Activated CD4-positive, alpha-beta memory T cell treated with anti-CD3 and anti-CD28 coated beads, Interleukin-2, amount 10 ng/mL, durations not matched to agents 7 days and 5 days (primary cell): ENCODE results near the gene RTCB. TPM values are rescaled to one million over a fixed set of nuclear protein-coding genes. Genes with fewer than 3 reads are reported as not detected.
A peak's percentile ranks its signal among the peaks of the same experiment; 100 is the strongest.

Experiments
- CTCF ChIA-PET: fragments of 350-600 bp; sonication (Branson Sonifier 250); formaldehyde crosslinking; loops from one replicate; lab custom pipeline; 2021; ENCODE audit warnings: antibody characterized with exemption, inconsistent platforms; lab: Charles Lee
- POLR2A ChIA-PET: fragments of 350-600 bp; sonication (Branson Sonifier 250); formaldehyde crosslinking; loops from one replicate; lab custom pipeline; 2021; ENCODE audit warnings: antibody characterized with exemption; lab: Charles Lee
- DNase-seq: peaks from one replicate; pipeline ENCODE4 v3.0.0-alpha.2; 2020
- H3K27ac Mint-ChIP-seq: one replicate; pipeline ENCODE4 v1.8.0; 2021; ENCODE audit warnings: mild to moderate bottlenecking, mixed read lengths
- H3K27me3 Mint-ChIP-seq: one replicate; pipeline ENCODE4 v1.8.0; 2021; ENCODE audit warnings: mixed read lengths
- H3K36me3 Mint-ChIP-seq: one replicate; pipeline ENCODE4 v1.8.0; 2021; ENCODE audit warnings: low read depth, mixed read lengths
- H3K4me1 Mint-ChIP-seq: one replicate; pipeline ENCODE4 v1.8.0; 2021; ENCODE audit warnings: mixed read lengths
- H3K4me3 Mint-ChIP-seq: one replicate; pipeline ENCODE4 v1.8.0; 2021; ENCODE audit warnings: mild to moderate bottlenecking, mixed read lengths
- H3K9me3 Mint-ChIP-seq: one replicate; pipeline ENCODE4 v1.8.0; 2021; ENCODE audit warnings: mixed read lengths
- total RNA-seq, 2 experiments: library from RNA; stranded (reverse); gene quantifications; one replicate each; pipeline ENCODE4 v1.2.3, GENCODE V29; 2021

Gene RTCB
- total RNA-seq, 2 experiments from 2014 or later: 58.3 to 61.6 TPM

DNA sequence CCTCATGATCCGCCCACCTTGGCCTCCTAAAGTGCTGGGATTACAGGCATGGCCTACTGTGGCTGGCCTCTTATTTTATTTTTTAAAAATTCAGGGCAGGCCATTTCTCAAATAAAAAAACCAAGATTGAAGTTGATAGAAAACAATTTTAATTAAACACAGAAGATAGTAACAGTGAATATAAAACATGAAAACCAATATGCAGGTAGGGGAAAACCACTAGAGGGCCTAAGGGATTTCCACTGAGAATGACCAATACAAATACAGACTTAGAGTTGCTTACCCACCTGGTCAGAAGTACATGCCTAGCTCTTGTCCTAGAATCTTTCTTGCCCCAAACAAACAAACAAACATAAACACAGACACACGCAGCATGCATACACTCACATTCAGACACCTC, 1.7 kb upstream of the RTCB start:
- H3K9me3 Mint-ChIP-seq: no peaks in the 10 kb centered on the region
- H3K27me3 Mint-ChIP-seq: peaks cover 11% of the 10 kb centered on the region
- H3K4me1 Mint-ChIP-seq: peaks cover 37% of the 10 kb centered on the region
- POLR2A ChIA-PET: interaction anchor here (1.5 to 3.8 kb wide), 2 partner anchors 36 to 61 kb away, joined by 3 to 54 read pairs; partner anchors contain the start of gene FBXO7
- CTCF ChIA-PET: interaction anchor here (3.1 kb wide), 1 partner anchor 61 kb away, joined by 38 read pairs; the partner anchor contains the start of gene FBXO7
- peaks cover 15% of the 10 kb centered on the region for H3K36me3 Mint-ChIP-seq
- H3K27ac Mint-ChIP-seq: no peak overlapping the region
- no peak overlapping the region for H3K4me3 Mint-ChIP-seq
- DNase-seq: no peak

DNA sequence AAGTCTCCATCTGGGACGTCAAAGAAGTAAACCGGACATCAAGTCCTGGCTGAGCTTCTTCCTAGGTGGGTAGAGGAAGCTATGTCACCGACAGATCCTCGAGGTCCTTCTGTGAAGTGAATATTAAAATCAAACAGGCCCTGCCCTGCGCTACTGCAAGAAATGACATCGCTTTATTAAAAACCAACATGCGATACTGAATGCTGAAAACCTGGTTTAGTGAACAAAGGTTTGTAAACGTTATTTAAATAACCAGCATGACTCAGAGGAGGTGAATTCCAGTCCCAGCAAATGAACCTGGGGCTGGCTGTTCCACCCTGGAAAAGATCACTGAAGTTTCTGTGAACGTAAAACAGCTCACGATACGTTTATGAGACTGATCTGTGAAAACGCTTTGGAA, 645 bp downstream of the RTCB start:
- Mint-ChIP-seq H3K4me1 (peaks cover 56% of the 10 kb centered on the region), H3K9me3 (no peaks in the 10 kb centered on the region), H3K4me3 (peak overlapping the region; percentile 96), H3K27ac (peak overlapping the region; percentile 87), H3K27me3 (peaks cover 3% of the 10 kb centered on the region), H3K36me3 (peaks cover 36% of the 10 kb centered on the region)
- ChIA-PET CTCF (interaction anchor here (0.9 to 3.1 kb wide), 10 partner anchors 10 to 269 kb away, joined by 3 to 38 read pairs (median 6); partner anchors contain the start of gene FBXO7), POLR2A (interaction anchor here (0.6 to 3.8 kb wide), 7 partner anchors 9 to 1204 kb away, joined by 3 to 54 read pairs (median 4); partner anchors contain the start of gene FBXO7)
- no peak for DNase-seq

DNA sequence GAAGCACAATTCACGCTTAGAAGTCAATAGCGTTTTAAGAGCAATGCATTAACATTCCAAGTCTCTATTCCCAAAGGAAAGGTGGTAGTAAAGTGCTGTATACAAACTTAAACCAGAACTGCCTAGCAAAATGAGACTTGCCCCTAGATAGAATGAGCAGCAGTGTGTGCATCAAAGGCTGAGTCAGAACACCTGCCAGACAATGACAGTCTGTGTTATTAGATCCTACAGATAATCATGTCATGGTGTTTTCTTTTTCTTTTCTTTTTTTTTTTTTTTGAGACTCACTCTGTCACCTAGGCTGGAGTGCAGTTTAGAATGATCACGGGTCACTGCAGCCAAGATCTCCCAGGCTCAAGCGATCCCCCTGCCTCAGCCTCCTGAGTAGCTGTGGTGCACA, 1.6 kb downstream of the RTCB start:
- peaks cover 56% of the 10 kb centered on the region for H3K4me1 Mint-ChIP-seq
- no peaks in the 10 kb centered on the region for H3K27me3 Mint-ChIP-seq
- H3K36me3 Mint-ChIP-seq: peaks cover 45% of the 10 kb centered on the region
- ChIA-PET CTCF (interaction anchor here (0.7 to 3.1 kb wide), 6 partner anchors 18 to 1120 kb away, joined by 3 to 38 read pairs (median 5); partner anchors contain the start of gene FBXO7), POLR2A (interaction anchor here (1.2 to 3.8 kb wide), 2 partner anchors 8 to 65 kb away, joined by 5 to 54 read pairs; partner anchors contain the start of gene FBXO7)
- H3K9me3 Mint-ChIP-seq: no peaks in the 10 kb centered on the region
- DNase-seq: no peak
- H3K4me3 Mint-ChIP-seq: peak overlapping the region; percentile 96
- H3K27ac Mint-ChIP-seq: no peak overlapping the region

GRCh38 chr22:32409977-32410376, 2.1 kb downstream of the RTCB start:
- POLR2A ChIA-PET: interaction anchor here (1.2 to 3.8 kb wide), 3 partner anchors 9 to 65 kb away, joined by 5 to 54 read pairs (median 9); partner anchors contain the start of gene FBXO7

GRCh38 chr22:32407936-32408335, 4.1 kb downstream of the RTCB start:
- H3K9me3 Mint-ChIP-seq: no peaks in the 10 kb centered on the region
- peak overlapping the region; percentile 78 for H3K27ac Mint-ChIP-seq
- no peak for DNase-seq
- CTCF ChIA-PET: no interaction called here
- no peak overlapping the region for H3K4me3 Mint-ChIP-seq
- POLR2A ChIA-PET: interaction anchor here (1.0 to 2.4 kb wide), 2 partner anchors 9 to 67 kb away, joined by 6 to 9 read pairs; partner anchors contain the start of gene FBXO7
- peaks cover 56% of the 10 kb centered on the region for H3K36me3 Mint-ChIP-seq
- H3K27me3 Mint-ChIP-seq: no peaks in the 10 kb centered on the region
- peaks cover 52% of the 10 kb centered on the region for H3K4me1 Mint-ChIP-seq

More at GRCh38 chr22:32409977-32410376, 2.1 kb downstream of the RTCB start:
- H3K36me3 Mint-ChIP-seq: peaks cover 48% of the 10 kb centered on the region
- H3K9me3 Mint-ChIP-seq: no peaks in the 10 kb centered on the region
- H3K27me3 Mint-ChIP-seq: no peaks in the 10 kb centered on the region
- H3K4me3 Mint-ChIP-seq: peak overlapping the region; percentile 96
- H3K4me1 Mint-ChIP-seq: peaks cover 56% of the 10 kb centered on the region
- no peak for DNase-seq
- CTCF ChIA-PET: interaction anchor here (1.3 to 1.5 kb wide), 2 partner anchors 17 to 64 kb away, joined by 3 to 7 read pairs; partner anchors contain the start of gene FBXO7
- no peak overlapping the region for H3K27ac Mint-ChIP-seq

GRCh38 chr22:32407312-32407711, 4.7 kb downstream of the RTCB start:
- no peak for DNase-seq
- Mint-ChIP-seq H3K36me3 (peaks cover 56% of the 10 kb centered on the region), H3K9me3 (no peaks in the 10 kb centered on the region), H3K27me3 (no peaks in the 10 kb centered on the region), H3K27ac (peak overlapping the region; percentile 78), H3K4me3 (no peak overlapping the region), H3K4me1 (peaks cover 46% of the 10 kb centered on the region)
- CTCF ChIA-PET: no interaction called here
- POLR2A ChIA-PET: no interaction called here

- no peak overlapping the region for H3K4me3 Mint-ChIP-seq
- CTCF ChIA-PET: no interaction called here
- POLR2A ChIA-PET: interaction anchor here (1.8 kb wide), 1 partner anchor 71 kb away, joined by 4 read pairs; the partner anchor contains the start of gene FBXO7
- H3K36me3 Mint-ChIP-seq: peaks cover 66% of the 10 kb centered on the region
- DNase-seq: no peak
- H3K9me3 Mint-ChIP-seq: no peaks in the 10 kb centered on the region
- no peaks in the 10 kb centered on the region for H3K27me3 Mint-ChIP-seq
- no peak overlapping the region for H3K27ac Mint-ChIP-seq
- peaks cover 22% of the 10 kb centered on the region for H3K4me1 Mint-ChIP-seq
Measured at GRCh38 chr22:32404021-32404420, 8.0 kb downstream of the RTCB start.

DNA sequence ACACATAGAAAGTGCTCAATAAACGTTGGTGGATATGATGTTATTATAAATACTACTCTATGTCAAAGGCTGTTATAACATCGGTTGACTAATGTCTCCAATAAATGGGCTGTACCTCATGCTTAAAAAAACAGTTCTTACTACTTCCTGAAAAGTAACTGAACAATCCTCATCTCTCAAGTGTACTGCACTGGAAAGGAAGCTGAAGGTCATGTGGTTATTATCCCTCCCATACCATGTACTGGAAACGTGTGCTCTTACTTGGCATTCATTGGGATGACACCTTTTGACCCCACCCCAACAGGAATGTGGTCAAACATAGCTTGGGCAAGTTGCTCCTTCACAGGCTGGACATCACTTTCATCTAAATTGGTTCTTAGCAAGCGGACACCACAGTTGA, 10.6 kb downstream of the RTCB start:
- DNase-seq: no peak
- POLR2A ChIA-PET: interaction anchor here (2.4 kb wide), 1 partner anchor 11 kb away, joined by 9 read pairs; the partner anchor contains the start of gene RTCB
- H3K36me3 Mint-ChIP-seq: peaks cover 59% of the 10 kb centered on the region

DNA sequence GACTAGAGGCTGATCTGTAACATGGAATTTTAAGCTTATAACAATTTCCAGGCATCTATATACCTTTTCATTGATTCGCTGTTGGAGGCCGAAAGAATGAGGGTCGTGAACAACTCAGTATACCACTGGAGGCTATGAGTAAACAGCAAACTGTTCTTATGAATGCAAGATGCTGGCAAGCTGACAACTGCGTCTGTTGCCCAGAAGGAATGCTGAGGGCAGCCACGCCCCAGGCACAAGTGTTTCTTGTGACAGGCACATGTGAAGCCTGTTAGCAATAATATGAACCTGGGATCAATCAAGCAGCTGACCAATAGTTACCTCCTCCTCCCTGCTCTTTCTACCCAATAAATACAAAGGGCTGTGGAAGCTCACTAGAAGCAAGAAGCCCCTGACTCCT, 15.3 kb downstream of the RTCB start:
- H3K36me3 Mint-ChIP-seq: peaks cover 74% of the 10 kb centered on the region
- ChIA-PET CTCF (no interaction called here), POLR2A (no interaction called here)
- H3K27ac Mint-ChIP-seq: no peak overlapping the region
- no peak for DNase-seq
- peaks cover 24% of the 10 kb centered on the region for H3K4me1 Mint-ChIP-seq
- no peak overlapping the region for H3K4me3 Mint-ChIP-seq
- no peaks in the 10 kb centered on the region for H3K27me3 Mint-ChIP-seq
- H3K9me3 Mint-ChIP-seq: no peaks in the 10 kb centered on the region

More for the DNA sequence above, 10.6 kb downstream of the RTCB start:
- H3K4me1 Mint-ChIP-seq: peaks cover 8% of the 10 kb centered on the region
- H3K27ac Mint-ChIP-seq: no peak overlapping the region
- no peaks in the 10 kb centered on the region for H3K9me3 Mint-ChIP-seq
- no peaks in the 10 kb centered on the region for H3K27me3 Mint-ChIP-seq
- CTCF ChIA-PET: interaction anchor here (0.6 to 2.1 kb wide), 3 partner anchors 10 to 507 kb away, joined by 3 to 8 read pairs (median 4); partner anchors contain the start of gene RTCB
- no peak overlapping the region for H3K4me3 Mint-ChIP-seq

GRCh38 chr22:32396255-32396654, 15.8 kb downstream of the RTCB start:
- peaks cover 70% of the 10 kb centered on the region for H3K36me3 Mint-ChIP-seq
- CTCF ChIA-PET: interaction anchor here (0.6 kb wide), 1 partner anchor 265 kb away, joined by 3 read pairs; no protein-coding TSS in a partner anchor

GRCh38 chr22:32395107-32395506, 16.9 kb downstream of the RTCB start:
- Mint-ChIP-seq H3K27ac (peak overlapping the region; percentile 69), H3K4me1 (peaks cover 24% of the 10 kb centered on the region), H3K4me3 (no peak overlapping the region), H3K27me3 (no peaks in the 10 kb centered on the region), H3K9me3 (no peaks in the 10 kb centered on the region), H3K36me3 (peaks cover 68% of the 10 kb centered on the region)
- no peak for DNase-seq
- POLR2A ChIA-PET: interaction anchor here (1.1 kb wide), 1 partner anchor 16 kb away, joined by 3 read pairs; no protein-coding TSS in a partner anchor
- CTCF ChIA-PET: no interaction called here

More at GRCh38 chr22:32396255-32396654, 15.8 kb downstream of the RTCB start:
- POLR2A ChIA-PET: no interaction called here
- H3K27me3 Mint-ChIP-seq: no peaks in the 10 kb centered on the region
- no peak for DNase-seq
- peaks cover 24% of the 10 kb centered on the region for H3K4me1 Mint-ChIP-seq
- H3K27ac Mint-ChIP-seq: no peak overlapping the region
- H3K4me3 Mint-ChIP-seq: no peak overlapping the region
- H3K9me3 Mint-ChIP-seq: no peaks in the 10 kb centered on the region

DNA sequence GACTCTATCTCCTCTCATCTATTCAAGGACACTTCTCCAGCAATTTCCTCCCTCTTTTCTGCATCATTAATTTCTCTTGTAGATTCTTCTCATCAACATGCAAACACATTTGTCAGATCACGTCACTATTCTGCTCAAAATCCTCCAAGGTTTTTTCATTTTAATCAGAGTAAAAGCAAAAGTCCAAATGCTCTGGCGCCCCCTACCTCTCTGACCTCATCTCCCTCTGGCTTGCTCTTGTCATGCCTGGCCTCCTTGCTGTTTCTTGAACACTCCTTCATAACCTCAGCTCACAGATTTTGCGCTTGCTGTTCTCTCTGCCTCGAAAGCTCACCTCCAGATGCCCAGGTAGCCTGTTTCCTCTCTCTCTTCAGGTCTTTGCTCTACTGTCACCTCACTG, 22.4 kb downstream of the RTCB start:
- H3K27me3 Mint-ChIP-seq: no peaks in the 10 kb centered on the region
- peak; percentile 26 for DNase-seq
- no peak overlapping the region for H3K4me3 Mint-ChIP-seq
- no peaks in the 10 kb centered on the region for H3K4me1 Mint-ChIP-seq
- no peaks in the 10 kb centered on the region for H3K9me3 Mint-ChIP-seq
- CTCF ChIA-PET: interaction anchor here (0.8 to 2.1 kb wide), 6 partner anchors 9 to 249 kb away, joined by 3 to 15 read pairs (median 4); partner anchors contain the start of gene RTCB
- POLR2A ChIA-PET: interaction anchor here (0.6 kb wide), 1 partner anchor 449 kb away, joined by 3 read pairs; no protein-coding TSS in a partner anchor
- peaks cover 52% of the 10 kb centered on the region for H3K36me3 Mint-ChIP-seq
- peak overlapping the region; percentile 1 for H3K27ac Mint-ChIP-seq

DNA sequence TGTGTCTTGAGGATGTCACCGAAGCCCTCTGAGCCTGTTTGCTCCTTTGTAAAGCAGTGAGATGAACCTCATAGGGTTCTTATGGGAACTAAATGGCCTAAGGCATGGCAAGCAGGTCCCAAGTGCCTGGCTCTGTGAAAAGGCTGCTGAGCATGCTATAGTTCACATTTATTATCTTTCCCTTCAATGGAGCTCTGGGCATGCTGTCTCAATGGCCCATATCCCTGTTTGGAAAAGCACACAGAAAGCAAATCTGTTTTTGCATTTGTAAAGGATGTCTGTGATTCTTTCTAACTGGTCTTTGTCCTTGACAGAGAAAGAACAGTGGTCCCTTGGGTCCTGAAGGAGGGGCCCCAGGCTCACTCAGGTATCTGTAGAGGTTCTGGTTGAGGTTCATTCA, 26.4 kb downstream of the RTCB start:
- no peaks in the 10 kb centered on the region for H3K4me1 Mint-ChIP-seq
- CTCF ChIA-PET: no interaction called here
- no peak overlapping the region for H3K4me3 Mint-ChIP-seq
- H3K36me3 Mint-ChIP-seq: peaks cover 26% of the 10 kb centered on the region
- H3K27me3 Mint-ChIP-seq: no peaks in the 10 kb centered on the region
- H3K9me3 Mint-ChIP-seq: no peaks in the 10 kb centered on the region
- no peak for DNase-seq
- no peak overlapping the region for H3K27ac Mint-ChIP-seq
- POLR2A ChIA-PET: no interaction called here
